ENCODE measurements around the gene AP1S1.
A peak's percentile ranks its signal among the peaks of the same experiment; 100 is the strongest.
"Not testable (repeated sequence)": the region's sequence is repeated elsewhere in the genome, so short reads cannot be mapped to it uniquely, and the experiment has no call there.

The AP1S1 gene

DNA sequence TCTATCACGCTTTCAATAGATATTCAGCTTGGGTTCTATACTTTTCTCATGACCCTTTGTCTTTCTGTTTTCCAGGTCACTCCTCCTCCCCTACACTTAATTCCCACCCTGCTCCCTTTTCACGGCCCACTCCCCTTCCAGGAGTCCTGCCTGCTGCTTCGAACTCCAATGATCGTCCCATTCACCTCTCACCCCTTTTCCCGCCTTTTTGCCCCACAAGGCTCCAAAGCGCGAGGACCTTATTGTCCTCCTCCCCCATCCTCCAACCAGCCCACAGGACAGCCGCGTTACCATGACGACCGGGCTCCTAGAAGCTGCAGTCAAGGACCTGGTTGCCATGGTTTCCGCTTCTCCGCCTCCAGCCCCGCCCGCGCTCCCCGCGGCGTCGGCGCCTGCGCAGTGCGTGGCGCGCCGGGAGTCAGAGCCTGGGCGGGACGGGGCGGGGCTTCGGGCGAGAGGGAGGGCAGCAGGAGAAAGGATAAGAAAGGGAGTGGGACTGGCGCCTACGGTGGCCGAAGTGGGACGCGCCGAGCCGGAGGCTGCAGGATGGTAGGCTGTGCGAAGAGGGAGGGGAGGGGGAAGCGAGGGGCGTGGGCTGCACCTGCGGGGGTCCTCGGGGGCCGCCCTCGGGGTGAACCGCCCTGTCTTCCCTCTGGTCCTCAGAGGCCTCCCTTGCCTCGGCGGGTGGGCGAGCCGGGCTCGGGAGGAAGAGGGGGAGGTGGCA is at the start of gene AP1S1:
TSS of gene AP1S1 (plus strand) at position 508 of the 724 bp plus-strand sequence. CDS start at position 547, 39 bp downstream.
- no peaks in the 10 kb centered on the region for H3K36me3 ChIP-seq (ENCODE audit: insufficient read depth)
- no peak within 1 kb of the TSS for H3K27ac ChIP-seq
- peak within 1 kb of the TSS; percentile 50 for H2AFZ ChIP-seq (ENCODE audit: low read depth)
- peaks cover 37% of the 10 kb centered on the region for H3K27me3 ChIP-seq (ENCODE audit: insufficient read depth, low read depth)
- peak within 1 kb of the TSS; percentile 29 for H3K9ac ChIP-seq
- no peaks in the 10 kb centered on the region for H4K20me1 ChIP-seq (ENCODE audit: insufficient read depth)
- TF ChIP-seq, protein P1, sequence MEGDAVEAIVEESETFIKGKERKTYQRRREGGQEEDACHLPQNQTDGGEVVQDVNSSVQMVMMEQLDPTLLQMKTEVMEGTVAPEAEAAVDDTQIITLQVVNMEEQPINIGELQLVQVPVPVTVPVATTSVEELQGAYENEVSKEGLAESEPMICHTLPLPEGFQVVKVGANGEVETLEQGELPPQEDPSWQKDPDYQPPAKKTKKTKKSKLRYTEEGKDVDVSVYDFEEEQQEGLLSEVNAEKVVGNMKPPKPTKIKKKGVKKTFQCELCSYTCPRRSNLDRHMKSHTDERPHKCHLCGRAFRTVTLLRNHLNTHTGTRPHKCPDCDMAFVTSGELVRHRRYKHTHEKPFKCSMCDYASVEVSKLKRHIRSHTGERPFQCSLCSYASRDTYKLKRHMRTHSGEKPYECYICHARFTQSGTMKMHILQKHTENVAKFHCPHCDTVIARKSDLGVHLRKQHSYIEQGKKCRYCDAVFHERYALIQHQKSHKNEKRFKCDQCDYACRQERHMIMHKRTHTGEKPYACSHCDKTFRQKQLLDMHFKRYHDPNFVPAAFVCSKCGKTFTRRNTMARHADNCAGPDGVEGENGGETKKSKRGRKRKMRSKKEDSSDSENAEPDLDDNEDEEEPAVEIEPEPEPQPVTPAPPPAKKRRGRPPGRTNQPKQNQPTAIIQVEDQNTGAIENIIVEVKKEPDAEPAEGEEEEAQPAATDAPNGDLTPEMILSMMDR (conservative IDR thresholded peaks at IDR 0.05; ENCODE audit: low read depth, low read length): no peak
- no peaks in the 10 kb centered on the region for H3K4me1 ChIP-seq (ENCODE audit: low read depth, poor library complexity, severe bottlenecking)
- H3K4me2 ChIP-seq: peak within 1 kb of the TSS; percentile 91
- H3K4me3 ChIP-seq (IDR thresholded peaks at IDR 0.05; ENCODE audit: insufficient read depth, low read depth, low read length): no peak within 1 kb of the TSS
- H3K79me2 ChIP-seq (ENCODE audit: insufficient read depth, low read depth): no peaks in the 10 kb centered on the region

DNA sequence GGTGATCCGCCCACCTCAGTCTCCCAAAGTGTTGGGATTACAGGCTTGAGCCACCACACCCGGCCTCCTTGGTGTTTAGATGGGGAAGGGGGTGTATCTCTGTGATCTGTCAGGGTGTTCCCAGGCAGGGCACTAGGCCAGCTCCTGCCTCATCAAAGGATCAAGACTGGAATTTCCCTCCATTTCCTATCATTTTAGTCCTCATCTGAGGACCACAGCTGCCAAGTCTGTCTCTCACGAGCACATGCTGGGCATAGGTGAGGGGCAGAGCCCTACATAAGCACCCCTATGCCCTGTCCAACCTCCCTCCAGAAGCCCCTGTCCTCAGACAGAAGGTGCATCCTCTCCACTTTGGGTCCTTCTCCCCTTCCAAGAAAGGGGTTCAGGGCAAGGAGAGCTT is 49.5 kb upstream of the AP1S1 start:
- Histone ChIP-seq H3K4me3 (IDR thresholded peaks at IDR 0.05; ENCODE audit: insufficient read depth, low read depth, low read length) (no peak overlapping the region), H3K79me2 (ENCODE audit: insufficient read depth, low read depth) (no peaks in the 10 kb centered on the region), H3K36me3 (ENCODE audit: insufficient read depth) (no peaks in the 10 kb centered on the region), H2AFZ (ENCODE audit: low read depth) (no peak overlapping the region), H3K9ac (no peak overlapping the region), H3K4me2 (no peak overlapping the region), H3K4me1 (ENCODE audit: low read depth, poor library complexity, severe bottlenecking) (no peaks in the 10 kb centered on the region), H3K27ac (no peak overlapping the region), H4K20me1 (ENCODE audit: insufficient read depth) (no peaks in the 10 kb centered on the region), H3K27me3 (ENCODE audit: insufficient read depth, low read depth) (peaks cover 87% of the 10 kb centered on the region)
- TF ChIP-seq, protein P1 (conservative IDR thresholded peaks at IDR 0.05; ENCODE audit: low read depth, low read length): no peak

DNA sequence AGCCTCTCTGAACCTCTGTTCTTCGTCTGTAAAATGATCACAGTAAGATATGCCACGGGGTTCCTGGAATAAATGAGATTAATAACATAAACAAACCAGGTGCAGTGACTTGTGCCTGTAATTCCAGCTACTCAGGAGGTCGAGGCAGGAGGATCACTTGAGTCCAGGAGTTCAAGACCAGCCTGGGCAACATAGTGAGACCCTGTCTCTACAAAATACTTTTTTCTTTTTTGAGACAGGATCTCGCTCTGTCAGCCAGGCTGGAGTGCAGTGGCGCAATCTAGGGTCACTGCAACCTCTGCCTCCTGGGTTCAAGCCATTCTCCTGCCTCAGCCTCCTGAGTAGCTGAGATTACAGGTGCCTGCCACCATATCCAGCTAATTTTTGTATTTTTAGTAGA is 49.0 kb upstream of the AP1S1 start:
- not testable (repeated sequence) for H3K4me1 ChIP-seq (ENCODE audit: low read depth, poor library complexity, severe bottlenecking); H4K20me1 ChIP-seq (ENCODE audit: insufficient read depth); H3K36me3 ChIP-seq (ENCODE audit: insufficient read depth); H3K4me2 ChIP-seq; H3K9ac ChIP-seq; H3K79me2 ChIP-seq (ENCODE audit: insufficient read depth, low read depth); H2AFZ ChIP-seq (ENCODE audit: low read depth); H3K4me3 ChIP-seq (IDR thresholded peaks at IDR 0.05; ENCODE audit: insufficient read depth, low read depth, low read length); H3K27ac ChIP-seq
- peaks cover 91% of the 10 kb centered on the region for H3K27me3 ChIP-seq (ENCODE audit: insufficient read depth, low read depth)

- H3K27me3 ChIP-seq (ENCODE audit: insufficient read depth, low read depth): peaks cover 97% of the 10 kb centered on the region
- H3K4me2 ChIP-seq: no peak overlapping the region
- H3K4me3 ChIP-seq (IDR thresholded peaks at IDR 0.05; ENCODE audit: insufficient read depth, low read depth, low read length): no peak overlapping the region
- no peaks in the 10 kb centered on the region for H3K4me1 ChIP-seq (ENCODE audit: low read depth, poor library complexity, severe bottlenecking)
- no peak overlapping the region for H2AFZ ChIP-seq (ENCODE audit: low read depth)
- H3K79me2 ChIP-seq (ENCODE audit: insufficient read depth, low read depth): no peaks in the 10 kb centered on the region
- no peak overlapping the region for H3K9ac ChIP-seq
- TF ChIP-seq, protein P1 (conservative IDR thresholded peaks at IDR 0.05; ENCODE audit: low read depth, low read length): no peak
- no peaks in the 10 kb centered on the region for H3K36me3 ChIP-seq (ENCODE audit: insufficient read depth)
- H3K27ac ChIP-seq: no peak overlapping the region
- H4K20me1 ChIP-seq (ENCODE audit: insufficient read depth): no peaks in the 10 kb centered on the region
Measured at GRCh38 chr7:101106386-101106785, 47.9 kb upstream of the AP1S1 start.

- Histone ChIP-seq H3K4me1 (ENCODE audit: low read depth, poor library complexity, severe bottlenecking) (no peaks in the 10 kb centered on the region), H2AFZ (ENCODE audit: low read depth) (no peak overlapping the region), H4K20me1 (ENCODE audit: insufficient read depth) (no peaks in the 10 kb centered on the region), H3K27me3 (ENCODE audit: insufficient read depth, low read depth) (peaks cover 96% of the 10 kb centered on the region), H3K9ac (no peak overlapping the region), H3K4me3 (IDR thresholded peaks at IDR 0.05; ENCODE audit: insufficient read depth, low read depth, low read length) (no peak overlapping the region), H3K4me2 (no peak overlapping the region), H3K79me2 (ENCODE audit: insufficient read depth, low read depth) (no peaks in the 10 kb centered on the region), H3K27ac (no peak overlapping the region), H3K36me3 (ENCODE audit: insufficient read depth) (no peaks in the 10 kb centered on the region)
- TF ChIP-seq, protein P1 (conservative IDR thresholded peaks at IDR 0.05; ENCODE audit: low read depth, low read length): no peak
Measured at GRCh38 chr7:101108330-101108857, 45.9 kb upstream of the AP1S1 start.

Data from KMS-11 (cell line).